Vagina (tissue), 2 donors: Measurements from ENCODE around the gene MYO9A. TPM values are rescaled to one million over a fixed set of nuclear protein-coding genes. Genes with fewer than 3 reads are reported as not detected.

ENCODE experiments used
- DNase-seq, 2 donors: peaks; one replicate each; pipeline ENCODE4 v3.0.0-alpha.2; 2017; ENCODE audit errors: extremely low spot score in 2 of 2
- H3K27ac ChIP-seq: fragments of 200-600 bp; sonication (generic); one replicate; pipeline ENCODE4 v1.5.1; 2019
- H3K27me3 ChIP-seq: fragments of 200-600 bp; sonication (generic); one replicate; pipeline ENCODE4 v1.5.1; 2019
- H3K36me3 ChIP-seq, 2 donors: fragments of 200-600 bp; sonication (generic); one replicate each; pipeline ENCODE4 v1.5.1; 2017 to 2019
- H3K4me1 ChIP-seq: fragments of 200-600 bp; sonication (generic); one replicate; pipeline ENCODE4 v1.5.1; 2019
- H3K4me3 ChIP-seq, 2 donors: fragments of 200-600 bp; sonication (generic); 1 replicate in 1 of 2; 2 replicates in 1 of 2; pipeline ENCODE4 v1.5.1; 2016 to 2019
- H3K9me3 ChIP-seq: fragments of 200-600 bp; sonication (generic); one replicate; pipeline ENCODE4 v1.5.1; 2019
- POLR2A ChIP-seq, 2 donors: fragments of 450-650 bp; IDR thresholded peaks; one replicate each; pipeline ENCODE4 v1.6.1; 2017; ENCODE audit warnings: antibody characterized with exemption in 2 of 2, mild to moderate bottlenecking in 2 of 2, moderate library complexity in 2 of 2
- POLR2AphosphoS5 ChIP-seq, 2 donors: sonication (generic); formaldehyde crosslinking; IDR thresholded peaks; one replicate each; pipeline ENCODE4 v1.9.0; 2017; ENCODE audit warnings: antibody characterized with exemption in 2 of 2, mild to moderate bottlenecking in 2 of 2, low read depth in 1 of 2; ENCODE audit not compliant: insufficient read depth in 1 of 2
- intact Hi-C: fragments of 100-400 bp; cut with DNase I; formaldehyde crosslinking; loops from one replicate; pipeline ENCODE4 v1.15.1; 2023
- total RNA-seq: library from RNA; depleted of rRNA; stranded (reverse); fragments of >200 nt; gene quantifications from one replicate; pipeline ENCODE4 v1.2.3, GENCODE V29; 2016
- TF ChIP-seq, protein P1 (sequence below), 3 experiments: fragments of 450-650 bp in 2 of 3; fragments of 200-600 bp in 1 of 3; sonication (generic) in 1 of 3; IDR thresholded peaks; one replicate each; pipeline ENCODE4 v1.5.1; 2017 to 2019; ENCODE audit warnings: antibody characterized with exemption in 3 of 3, mild to moderate bottlenecking in 2 of 3, moderate library complexity in 2 of 3

MYO9A gene
- total RNA-seq, 1 donor from 2014 or later = 50.3 TPM

DNA sequence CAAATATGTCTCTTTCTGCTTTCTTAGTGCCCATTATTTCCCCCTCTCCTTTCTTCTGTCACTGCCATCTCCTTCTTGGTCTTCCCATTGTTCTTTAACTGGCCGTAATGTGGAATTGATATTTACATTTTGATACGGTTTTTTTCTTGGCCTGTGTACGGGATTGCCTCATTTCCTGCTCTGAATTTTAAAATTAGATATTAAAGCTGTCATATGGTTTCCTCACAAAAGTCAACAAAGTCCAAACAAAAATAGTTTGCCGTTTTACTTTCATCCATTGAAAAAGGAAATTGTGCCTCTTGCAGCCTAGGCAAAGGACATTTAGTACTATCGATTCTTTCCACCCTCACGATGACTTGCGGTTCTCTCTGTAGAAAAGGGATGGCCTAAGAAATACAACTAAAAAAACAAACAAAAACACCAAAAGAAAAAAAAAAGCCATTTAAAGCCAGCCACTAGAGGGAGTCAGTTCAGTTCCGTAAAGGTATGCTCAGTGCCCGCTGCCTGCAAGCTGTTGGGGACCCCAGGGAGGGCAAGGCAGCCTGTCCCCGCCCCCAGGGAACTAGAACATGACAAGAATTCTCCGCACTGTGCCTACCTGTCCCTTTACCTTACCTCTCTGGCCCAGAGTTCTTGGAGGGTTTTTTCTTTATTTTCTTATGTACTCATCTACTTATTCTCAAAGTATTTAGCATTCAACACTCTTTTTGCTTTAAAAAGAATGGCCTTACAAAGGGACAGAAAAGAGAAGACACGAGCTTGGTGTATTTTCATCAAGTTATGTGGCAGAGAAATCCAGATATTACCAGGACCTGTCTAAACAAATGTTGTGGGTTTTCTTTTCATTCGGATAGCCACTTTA lies 337.6 kb downstream of the MYO9A start:
- H3K27me3 ChIP-seq = no peaks in the 10 kb centered on the region
- no peak overlapping the region for H3K4me3 ChIP-seq
- no peak overlapping the region for H3K27ac ChIP-seq
- no peaks in the 10 kb centered on the region for H3K36me3 ChIP-seq
- H3K9me3 ChIP-seq = no peaks in the 10 kb centered on the region
- no peaks in the 10 kb centered on the region for H3K4me1 ChIP-seq
- TF ChIP-seq POLR2AphosphoS5 (IDR thresholded peaks at IDR 0.05; ENCODE audit: insufficient read depth in 1 of 2, low read depth in 1 of 2) (no peak), POLR2A (IDR thresholded peaks at IDR 0.05) (no peak)
- TF ChIP-seq, protein P1, sequence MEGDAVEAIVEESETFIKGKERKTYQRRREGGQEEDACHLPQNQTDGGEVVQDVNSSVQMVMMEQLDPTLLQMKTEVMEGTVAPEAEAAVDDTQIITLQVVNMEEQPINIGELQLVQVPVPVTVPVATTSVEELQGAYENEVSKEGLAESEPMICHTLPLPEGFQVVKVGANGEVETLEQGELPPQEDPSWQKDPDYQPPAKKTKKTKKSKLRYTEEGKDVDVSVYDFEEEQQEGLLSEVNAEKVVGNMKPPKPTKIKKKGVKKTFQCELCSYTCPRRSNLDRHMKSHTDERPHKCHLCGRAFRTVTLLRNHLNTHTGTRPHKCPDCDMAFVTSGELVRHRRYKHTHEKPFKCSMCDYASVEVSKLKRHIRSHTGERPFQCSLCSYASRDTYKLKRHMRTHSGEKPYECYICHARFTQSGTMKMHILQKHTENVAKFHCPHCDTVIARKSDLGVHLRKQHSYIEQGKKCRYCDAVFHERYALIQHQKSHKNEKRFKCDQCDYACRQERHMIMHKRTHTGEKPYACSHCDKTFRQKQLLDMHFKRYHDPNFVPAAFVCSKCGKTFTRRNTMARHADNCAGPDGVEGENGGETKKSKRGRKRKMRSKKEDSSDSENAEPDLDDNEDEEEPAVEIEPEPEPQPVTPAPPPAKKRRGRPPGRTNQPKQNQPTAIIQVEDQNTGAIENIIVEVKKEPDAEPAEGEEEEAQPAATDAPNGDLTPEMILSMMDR (IDR thresholded peaks at IDR 0.05) = peak; percentile 30 to 76 (median 42)
- intact Hi-C loops = no loop called here
- no peak for DNase-seq

DNA sequence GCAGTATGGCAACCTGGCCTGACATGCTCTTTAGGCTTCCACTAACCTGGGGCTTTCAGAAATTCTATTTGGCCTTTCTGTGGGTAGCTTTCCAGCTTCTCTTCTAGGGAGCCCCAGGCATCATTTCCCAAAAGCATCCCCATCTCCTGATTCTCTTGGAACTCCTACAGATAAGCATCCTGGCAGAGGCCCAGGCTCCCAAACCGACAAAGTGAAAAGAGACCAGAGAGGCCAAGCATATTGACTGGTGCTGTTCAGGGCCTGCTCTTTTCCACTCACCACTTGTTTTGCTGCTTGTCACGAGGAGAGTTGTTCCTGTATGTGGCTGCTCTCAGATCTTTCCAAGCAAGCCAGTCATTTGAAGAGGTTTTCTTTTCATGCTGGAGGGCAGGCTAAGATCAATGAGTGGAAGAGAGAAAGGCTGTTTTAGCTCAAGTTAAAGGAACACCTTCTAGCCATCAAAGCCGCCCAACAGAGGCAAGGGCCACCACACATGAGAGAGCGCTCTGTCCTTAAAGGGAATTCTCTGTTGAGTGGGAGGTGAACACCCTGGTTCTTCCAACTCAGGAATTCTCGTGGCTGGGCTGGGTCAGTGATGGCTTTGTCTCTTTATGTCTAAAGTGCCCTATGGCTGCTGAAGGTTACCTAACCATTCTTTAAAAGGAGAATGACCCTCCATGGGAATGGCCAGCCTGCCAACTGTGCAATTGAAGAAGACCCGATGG lies 338.7 kb downstream of the MYO9A start:
- TF ChIP-seq, protein P1 (IDR thresholded peaks at IDR 0.05) = no peak
- TF ChIP-seq POLR2AphosphoS5 (IDR thresholded peaks at IDR 0.05; ENCODE audit: insufficient read depth in 1 of 2, low read depth in 1 of 2) (no peak), POLR2A (IDR thresholded peaks at IDR 0.05) (no peak)
- Histone ChIP-seq H3K9me3 (no peaks in the 10 kb centered on the region), H3K27me3 (no peaks in the 10 kb centered on the region), H3K27ac (no peak overlapping the region), H3K4me1 (no peaks in the 10 kb centered on the region), H3K36me3 (no peaks in the 10 kb centered on the region), H3K4me3 (no peak overlapping the region)
- DNase-seq = peak in 1 of 2 donors; percentile 82
- intact Hi-C loops = no loop called here

DNA sequence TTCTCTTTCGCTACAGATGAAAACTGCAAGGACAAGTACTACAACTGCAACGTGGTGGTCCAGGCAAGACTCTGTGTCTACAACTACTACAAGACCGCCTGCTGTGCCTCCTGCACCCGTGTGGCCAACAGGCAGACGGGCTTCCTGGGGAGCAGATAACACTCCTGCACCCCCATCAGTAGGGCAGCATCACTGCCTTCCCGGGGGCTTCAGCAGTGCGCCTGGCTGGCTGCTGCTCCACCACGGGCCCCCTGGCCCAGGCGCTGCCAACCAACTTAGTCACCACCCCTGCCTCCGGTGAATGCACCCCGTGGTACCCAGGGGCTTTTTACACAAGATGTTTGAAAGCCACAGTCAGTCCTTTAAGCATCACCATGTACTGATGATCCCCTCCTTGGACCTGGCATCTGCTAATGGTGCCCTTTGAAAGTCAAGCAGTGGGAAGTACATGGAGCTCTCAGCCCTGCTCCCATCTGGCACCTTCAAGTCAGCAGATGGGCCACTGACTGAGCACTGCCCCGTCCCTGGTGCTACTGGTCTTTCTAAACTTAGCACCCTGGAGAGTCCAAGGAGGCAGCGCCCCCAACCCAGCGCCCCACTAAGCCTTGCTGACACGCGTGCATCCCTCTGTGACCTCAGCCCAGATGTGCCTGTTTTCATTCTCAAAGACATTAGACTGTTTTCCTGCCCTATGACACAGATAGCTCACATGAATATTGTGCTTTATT lies 340.6 kb downstream of the MYO9A start:
- no peaks in the 10 kb centered on the region for H3K4me1 ChIP-seq
- intact Hi-C loops = no loop called here
- H3K27me3 ChIP-seq = no peaks in the 10 kb centered on the region
- TF ChIP-seq POLR2A (IDR thresholded peaks at IDR 0.05) (no peak), POLR2AphosphoS5 (IDR thresholded peaks at IDR 0.05; ENCODE audit: insufficient read depth in 1 of 2, low read depth in 1 of 2) (no peak)
- TF ChIP-seq, protein P1 (IDR thresholded peaks at IDR 0.05) = no peak
- peak in 1 of 2 donors; percentile 84 for DNase-seq
- no peaks in the 10 kb centered on the region for H3K36me3 ChIP-seq
- H3K4me3 ChIP-seq = no peak overlapping the region
- no peaks in the 10 kb centered on the region for H3K9me3 ChIP-seq
- no peak overlapping the region for H3K27ac ChIP-seq

DNA sequence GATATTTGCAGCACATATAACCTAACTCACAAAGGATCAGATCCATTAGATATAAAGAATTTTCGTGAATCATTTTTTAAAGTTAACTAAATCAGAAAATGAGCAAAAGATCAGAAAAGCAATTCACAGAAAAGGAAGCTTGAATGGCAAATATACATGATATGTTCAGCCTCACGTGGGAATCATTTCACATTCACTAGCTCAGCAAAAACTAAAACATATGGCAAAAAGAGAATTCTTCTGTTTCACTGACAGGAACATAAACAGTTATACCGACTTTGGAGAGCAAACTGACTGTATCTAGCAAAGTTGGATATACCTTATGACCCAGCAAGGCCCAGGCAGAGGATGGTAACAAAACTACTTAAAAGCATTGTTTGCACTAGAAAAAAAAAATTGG lies 341.6 kb downstream of the MYO9A start:
- no peak for DNase-seq
- TF ChIP-seq, protein P1 (IDR thresholded peaks at IDR 0.05) = no peak
- TF ChIP-seq POLR2A (IDR thresholded peaks at IDR 0.05) = no peak
- TF ChIP-seq POLR2AphosphoS5 (IDR thresholded peaks at IDR 0.05; ENCODE audit: insufficient read depth in 1 of 2, low read depth in 1 of 2) = no peak
- Histone ChIP-seq H3K27me3 (no peaks in the 10 kb centered on the region), H3K9me3 (no peaks in the 10 kb centered on the region), H3K4me1 (no peaks in the 10 kb centered on the region), H3K36me3 (peaks cover 0 to 8% of the 10 kb centered on the region in 2 donors), H3K27ac (no peak overlapping the region), H3K4me3 (no peak overlapping the region)
- intact Hi-C loops = no loop called here
